ENCODE measurements around the gene ELK4. TPM values are rescaled to one million over a fixed set of nuclear protein-coding genes. Genes with fewer than 3 reads are reported as not detected.
A peak's percentile ranks its signal among the peaks of the same experiment; 100 is the strongest.

ELK4 gene
- total RNA-seq (2016; rRNA removed; fragmentation: Illumina TruSeq; extraction: Trizol) (13.1 and 15.0 TPM in 2 replicates), polyA plus RNA-seq (2011; rRNA removed) (6.8 and 8.3 TPM in 2 replicates), polyA minus RNA-seq (2011; rRNA and poly(A)+ RNA removed; ENCODE audit: low replicate concordance) (12.0 and 30.8 TPM in 2 replicates), Bru-seq, nascent RNA (percentile 94 among the genes with signal in this experiment), BruChase-seq, experiment 1, labeled RNA remaining after a 6-hour chase (percentile 97 among the genes with signal in this experiment), BruChase-seq, experiment 2, labeled RNA remaining after a 2-hour chase (percentile 97 among the genes with signal in this experiment)
- 17.4 and 18.2 TPM in 2 replicates for total RNA-seq (2016; cell fraction: cytosol; rRNA removed; fragmentation: Illumina TruSeq; extraction: Trizol; ENCODE audit: low read depth)
- total RNA-seq (2016; cell fraction: insoluble cytoplasmic fraction; rRNA removed; fragmentation: Illumina TruSeq; extraction: Trizol) = 12.5 and 14.4 TPM in 2 replicates
- total RNA-seq (2016; cell fraction: membrane; rRNA removed; fragmentation: Illumina TruSeq; extraction: Trizol) = 27.6 and 35.3 TPM in 2 replicates
- 14.7 and 15.8 TPM in 2 replicates for total RNA-seq (2016; cell fraction: nucleus; rRNA removed; fragmentation: Illumina TruSeq; extraction: Trizol)
- 2.3 and 3.5 TPM in 2 replicates for polyA plus RNA-seq (2011; cell fraction: cytosol; rRNA removed)
- 11.0 and 12.1 TPM in 2 replicates for polyA plus RNA-seq (2011; cell fraction: nucleus; rRNA removed)
- 9.9 and 11.2 TPM in 2 replicates for polyA plus RNA-seq (2012)
- polyA plus RNA-seq (2016; cell fraction: cytosol; fragmentation: Illumina TruSeq; extraction: Trizol; ENCODE audit: low read depth) = 9.0 and 9.8 TPM in 2 replicates
- 12.2 TPM in 2 replicates for polyA plus RNA-seq (2016; cell fraction: insoluble cytoplasmic fraction; fragmentation: Illumina TruSeq; extraction: Trizol; ENCODE audit: low read depth)
- 15.0 TPM in 2 replicates for polyA plus RNA-seq (2016; cell fraction: membrane; fragmentation: Illumina TruSeq; extraction: Trizol; ENCODE audit: low read depth)
- 20.1 and 20.3 TPM in 2 replicates for polyA plus RNA-seq (2016; cell fraction: nucleus; fragmentation: Illumina TruSeq; extraction: Trizol; ENCODE audit: insufficient read depth, low read depth)
- polyA minus RNA-seq (2011; cell fraction: cytosol; rRNA and poly(A)+ RNA removed) = 11.9 and 12.8 TPM in 2 replicates
- 21.0 and 22.3 TPM in 2 replicates for polyA minus RNA-seq (2011; cell fraction: nucleus; rRNA and poly(A)+ RNA removed)
- long read RNA-seq, experiment 1, partial matches to known transcripts = 0 of 3 reads
- long read RNA-seq, experiment 1, other reads (novel, unspliced or antisense) = 3 of 3 reads
- long read RNA-seq, experiment 2, transcript ELK4-201 (3 exons, 2,118 nt) = major isoform, 12 of 22 reads
- long read RNA-seq, experiment 2, partial matches to known transcripts = 0 of 22 reads
- long read RNA-seq, experiment 2, other reads (novel, unspliced or antisense) = 10 of 22 reads

GRCh38 chr1:205631768-205632668 lies at the start of gene ELK4:
Gene ELK4 (minus strand): TSS chr1:205632011. CDS start chr1:205623882, 8,129 bp downstream.
- Histone ChIP-seq H3K27me3 (ENCODE audit: control insufficient read depth in 1 of 2, insufficient read depth in 2 of 2, low read length in 2 of 2) (no peaks in the 10 kb centered on the region; a peak in 1 of 5 replicates), H3K36me3 (replicated peaks in 1 of 2; ENCODE audit: control insufficient read depth in 1 of 2, insufficient read depth in 2 of 2, low read length in 2 of 2) (no peaks in the 10 kb centered on the region), H3K4me1 (ENCODE audit: insufficient read depth, low read length) (peaks cover 56% of the 10 kb centered on the region), H3K9me3 (ENCODE audit: low read length) (no peaks in the 10 kb centered on the region), H3K4me2 (ENCODE audit: low read depth, low read length) (peak within 1 kb of the TSS; percentile 90), H2AFZ (ENCODE audit: low read length) (peak within 1 kb of the TSS; percentile 74), H4K20me1 (ENCODE audit: insufficient read depth, low read length) (no peaks in the 10 kb centered on the region), H3K9ac (ENCODE audit: insufficient read depth, low read depth, low read length) (peak within 1 kb of the TSS; percentile 82), H3K79me2 (ENCODE audit: insufficient read depth, low read length) (peaks cover 35% of the 10 kb centered on the region), H3K4me3 (replicated peaks in 1 of 3; ENCODE audit: insufficient read depth in 1 of 3, low read depth in 2 of 3, low read length in 3 of 3) (peak within 1 kb of the TSS; percentile 64 to 96 (median 95)), H3K27ac (ENCODE audit: extremely low read length, insufficient read depth, low read length) (peak within 1 kb of the TSS; percentile 96)
- TSS peak; percentile 89 for BruUV-seq (replicated peaks)
- intact Hi-C loops (cut with micrococcal nuclease; ENCODE audit: unreplicated experiment) = loop anchor here (1.0 kb wide), 1 partner anchor 40 kb away; no protein-coding TSS in a partner anchor
- peak; percentile 95 for DNase-seq (ENCODE audit: low spot score)
- in situ Hi-C loops (cut with HindIII; ENCODE audit: extremely low pct_ligation_motif_present, low pct_unique_long_range_greater_than_20kb) = loop anchor here (5.0 kb wide), 1 partner anchor 40 kb away; no protein-coding TSS in a partner anchor
- 0% methylated on average over 23 of the region's 83 CpGs for WGBS (ENCODE audit: low lambda C conversion rate)
- FAIRE-seq = peak; percentile 37
- ChIA-PET POLR2A (interaction anchor here (0.7 to 3.7 kb wide), 30 partner anchors 8 to 331 kb away, joined by 3 to 63 read pairs (median 4); partner anchors contain the start of gene NUCKS1), CTCF (ENCODE audit: low intra/inter-chr PET ratio, low total read pairs) (interaction anchor here (2.2 kb wide), 1 partner anchor 41 kb away, joined by 16 read pairs; no protein-coding TSS in a partner anchor)
- ATAC-seq = peak; percentile 78
- TF ChIP-seq U2AF1 (optimal IDR thresholded peaks at IDR 0.05; ENCODE audit: low read depth, low read length) (peak; percentile 71), MED1 (CRISPR knock-in tag; IDR thresholded peaks at IDR 0.05) (peak; percentile 67), ZNF577 (CRISPR knock-in tag; IDR thresholded peaks at IDR 0.05; ENCODE audit: borderline replicate concordance, low read depth) (no peak), POLR2G (IDR thresholded peaks at IDR 0.05; ENCODE audit: low read depth, low read length) (peak; percentile 91), NFKBIZ (CRISPR knock-in tag; IDR thresholded peaks at IDR 0.05) (no peak), PLSCR1 (CRISPR knock-in tag; IDR thresholded peaks at IDR 0.05; ENCODE audit: borderline replicate concordance) (no peak), NR2F2 (IDR thresholded peaks at IDR 0.05; ENCODE audit: borderline replicate concordance, low read depth) (no peak), ZNF704 (CRISPR knock-in tag; IDR thresholded peaks at IDR 0.05; ENCODE audit: borderline replicate concordance) (no peak), ZNF556 (CRISPR knock-in tag; IDR thresholded peaks at IDR 0.05; ENCODE audit: borderline replicate concordance) (no peak), CSRNP1 (CRISPR knock-in tag; IDR thresholded peaks at IDR 0.05) (0 out of 2 replicates have a peak, but pooled peaks have one; percentile 41), RFXAP (CRISPR knock-in tag; IDR thresholded peaks at IDR 0.05; ENCODE audit: borderline replicate concordance) (no peak; the same call in 1 of the 2 replicates), ZNF225 (CRISPR knock-in tag; IDR thresholded peaks at IDR 0.05) (no peak), KDM2A (CRISPR knock-in tag; IDR thresholded peaks at IDR 0.05; ENCODE audit: borderline replicate concordance, low read depth) (peak; percentile 97)
